ENCODE data around the gene GFI1.

DNA sequence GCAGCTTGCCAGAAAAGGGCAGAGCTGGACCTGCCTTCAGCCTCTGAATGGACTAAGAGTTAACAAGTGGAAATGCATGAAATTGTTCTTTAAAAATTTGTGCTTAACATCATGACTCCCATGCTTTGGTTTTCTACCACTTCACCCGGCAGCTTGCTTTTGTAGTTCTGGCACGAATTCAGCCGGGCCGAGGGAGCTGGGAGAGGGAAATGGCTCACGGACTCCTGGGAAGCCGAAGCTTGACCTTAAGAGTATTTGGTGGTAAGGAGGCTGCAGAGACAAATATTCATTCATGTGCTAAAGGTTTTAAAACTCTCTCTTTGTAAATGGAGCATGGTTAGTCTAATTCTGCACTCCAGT is 17.2 kb upstream of the GFI1 start:
- TF ChIP-seq, protein P1, sequence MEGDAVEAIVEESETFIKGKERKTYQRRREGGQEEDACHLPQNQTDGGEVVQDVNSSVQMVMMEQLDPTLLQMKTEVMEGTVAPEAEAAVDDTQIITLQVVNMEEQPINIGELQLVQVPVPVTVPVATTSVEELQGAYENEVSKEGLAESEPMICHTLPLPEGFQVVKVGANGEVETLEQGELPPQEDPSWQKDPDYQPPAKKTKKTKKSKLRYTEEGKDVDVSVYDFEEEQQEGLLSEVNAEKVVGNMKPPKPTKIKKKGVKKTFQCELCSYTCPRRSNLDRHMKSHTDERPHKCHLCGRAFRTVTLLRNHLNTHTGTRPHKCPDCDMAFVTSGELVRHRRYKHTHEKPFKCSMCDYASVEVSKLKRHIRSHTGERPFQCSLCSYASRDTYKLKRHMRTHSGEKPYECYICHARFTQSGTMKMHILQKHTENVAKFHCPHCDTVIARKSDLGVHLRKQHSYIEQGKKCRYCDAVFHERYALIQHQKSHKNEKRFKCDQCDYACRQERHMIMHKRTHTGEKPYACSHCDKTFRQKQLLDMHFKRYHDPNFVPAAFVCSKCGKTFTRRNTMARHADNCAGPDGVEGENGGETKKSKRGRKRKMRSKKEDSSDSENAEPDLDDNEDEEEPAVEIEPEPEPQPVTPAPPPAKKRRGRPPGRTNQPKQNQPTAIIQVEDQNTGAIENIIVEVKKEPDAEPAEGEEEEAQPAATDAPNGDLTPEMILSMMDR (conservative IDR thresholded peaks at IDR 0.05), result no peak
- no peak for TF ChIP-seq ZFX (IDR thresholded peaks at IDR 0.05)
